ENCODE measurements around the gene SHC4. TPM values are rescaled to one million over a fixed set of nuclear protein-coding genes. Genes with fewer than 3 reads are reported as not detected.

The SHC4 gene
- total RNA-seq, 1 donor from 2014 or later, result 4.2 TPM

- TF ChIP-seq CTCF (IDR thresholded peaks at IDR 0.05; ENCODE audit: insufficient read depth, low read length, poor library complexity, severe bottlenecking), result no peak
- DNase-seq (ENCODE audit: low read depth), result no peak
- Histone ChIP-seq H3K36me3 (ENCODE audit: control insufficient read depth, insufficient read depth, low read length) (no peaks in the 10 kb centered on the region), H3K4me3 (ENCODE audit: low read depth, low read length) (no peak overlapping the region), H3K27me3 (ENCODE audit: control insufficient read depth, insufficient read depth, low read length) (no peaks in the 10 kb centered on the region)
These were observed 178.0 kb downstream of the SHC4 start for GRCh38 chr15:48785712-48786111.

- no peak for DNase-seq (ENCODE audit: low read depth)
- H3K27me3 ChIP-seq (ENCODE audit: control insufficient read depth, insufficient read depth, low read length), result no peaks in the 10 kb centered on the region
- no peaks in the 10 kb centered on the region for H3K36me3 ChIP-seq (ENCODE audit: control insufficient read depth, insufficient read depth, low read length)
- TF ChIP-seq CTCF (IDR thresholded peaks at IDR 0.05; ENCODE audit: insufficient read depth, low read length, poor library complexity, severe bottlenecking), result no peak
- H3K4me3 ChIP-seq (ENCODE audit: low read depth, low read length), result no peak overlapping the region
These were observed 178.5 kb downstream of the SHC4 start for GRCh38 chr15:48785195-48785594.

- Histone ChIP-seq H3K4me3 (ENCODE audit: low read depth, low read length) (no peak overlapping the region), H3K36me3 (ENCODE audit: control insufficient read depth, insufficient read depth, low read length) (no peaks in the 10 kb centered on the region), H3K27me3 (ENCODE audit: control insufficient read depth, insufficient read depth, low read length) (no peaks in the 10 kb centered on the region)
- DNase-seq (ENCODE audit: low read depth), result no peak
- TF ChIP-seq CTCF (IDR thresholded peaks at IDR 0.05; ENCODE audit: insufficient read depth, low read length, poor library complexity, severe bottlenecking), result no peak
These were observed 179.0 kb downstream of the SHC4 start for GRCh38 chr15:48784756-48785155.

- DNase-seq (ENCODE audit: low read depth), result no peak
- Histone ChIP-seq H3K36me3 (ENCODE audit: control insufficient read depth, insufficient read depth, low read length) (no peaks in the 10 kb centered on the region), H3K4me3 (ENCODE audit: low read depth, low read length) (no peak overlapping the region), H3K27me3 (ENCODE audit: control insufficient read depth, insufficient read depth, low read length) (no peaks in the 10 kb centered on the region)
- no peak for TF ChIP-seq CTCF (IDR thresholded peaks at IDR 0.05; ENCODE audit: insufficient read depth, low read length, poor library complexity, severe bottlenecking)
These were observed 180.8 kb downstream of the SHC4 start for GRCh38 chr15:48782911-48783310.

GRCh38 chr15:48781481-48782081 is 182.1 kb downstream of the SHC4 start:
- no peak for DNase-seq (ENCODE audit: low read depth)
- Histone ChIP-seq H3K27me3 (ENCODE audit: control insufficient read depth, insufficient read depth, low read length) (no peaks in the 10 kb centered on the region), H3K4me3 (ENCODE audit: low read depth, low read length) (no peak overlapping the region), H3K36me3 (ENCODE audit: control insufficient read depth, insufficient read depth, low read length) (no peaks in the 10 kb centered on the region)
- TF ChIP-seq CTCF (IDR thresholded peaks at IDR 0.05; ENCODE audit: insufficient read depth, low read length, poor library complexity, severe bottlenecking), result no peak

GRCh38 chr15:48781017-48781416 is 182.7 kb downstream of the SHC4 start:
- TF ChIP-seq CTCF (IDR thresholded peaks at IDR 0.05; ENCODE audit: insufficient read depth, low read length, poor library complexity, severe bottlenecking), result no peak
- H3K36me3 ChIP-seq (ENCODE audit: control insufficient read depth, insufficient read depth, low read length), result no peaks in the 10 kb centered on the region
- no peak overlapping the region for H3K4me3 ChIP-seq (ENCODE audit: low read depth, low read length)
- DNase-seq (ENCODE audit: low read depth), result no peak
- no peaks in the 10 kb centered on the region for H3K27me3 ChIP-seq (ENCODE audit: control insufficient read depth, insufficient read depth, low read length)
